Gastroesophageal sphincter (tissue), 4 donors: ENCODE data around the gene ASZ1. TPM values are rescaled to one million over a fixed set of nuclear protein-coding genes. Genes with fewer than 3 reads are reported as not detected.
"Not testable (repeated sequence)": the region's sequence is repeated elsewhere in the genome, so short reads cannot be mapped to it uniquely, and the experiment has no call there.

Source experiments
- ATAC-seq: fragments of 150-250 bp; one replicate; pipeline ENCODE4 v1.9.1; 2016; ENCODE audit warnings: mild to moderate bottlenecking, moderate library complexity
- H3K27ac ChIP-seq, 4 donors: fragments of 200-600 bp; sonication (generic) in 3 of 4; 1 replicate in 3 of 4; 2 replicates in 1 of 4; pipeline ENCODE4 v1.5.1; 2016 to 2019
- H3K27me3 ChIP-seq: fragments of 200-600 bp; sonication (generic); one replicate; pipeline ENCODE4 v1.5.1; 2019
- H3K36me3 ChIP-seq, 2 donors: fragments of 200-600 bp; sonication (generic); one replicate each; pipeline ENCODE4 v1.5.1; 2019; ENCODE audit warnings: control low read depth in 1 of 2
- H3K4me1 ChIP-seq, 3 donors: fragments of 200-600 bp; sonication (generic); 1 replicate in 2 of 3; 2 replicates in 1 of 3; pipeline ENCODE4 v1.5.1; 2016 to 2019; ENCODE audit warnings: control low read depth in 2 of 3
- H3K4me3 ChIP-seq, 2 donors: fragments of 200-600 bp; sonication (generic); one replicate each; pipeline ENCODE4 v1.5.1; 2019; ENCODE audit warnings: mild to moderate bottlenecking in 1 of 2, moderate library complexity in 1 of 2
- H3K9me3 ChIP-seq, 3 donors: fragments of 200-600 bp; sonication (generic); one replicate each; pipeline ENCODE4 v1.5.1; 2017 to 2019; ENCODE audit warnings: control low read depth in 2 of 3
- CTCF ChIP-seq, 4 experiments: fragments of 200-600 bp in 2 of 4; fragments of 450-650 bp in 2 of 4; sonication (generic) in 1 of 4; IDR thresholded peaks; one replicate each; pipeline ENCODE4 v1.5.1; 2017 to 2019; ENCODE audit warnings: antibody characterized with exemption in 4 of 4, mild to moderate bottlenecking in 2 of 4, moderate library complexity in 2 of 4
- EP300 ChIP-seq: sonication (generic); formaldehyde crosslinking; IDR thresholded peaks from one replicate; pipeline ENCODE4 v1.6.1; 2017; ENCODE audit warnings: antibody characterized with exemption, mild to moderate bottlenecking
- POLR2A ChIP-seq, 2 donors: fragments of 450-650 bp; IDR thresholded peaks; one replicate each; pipeline ENCODE4 v1.6.1; 2017; ENCODE audit warnings: antibody characterized with exemption in 2 of 2, mild to moderate bottlenecking in 2 of 2, moderate library complexity in 1 of 2
- POLR2AphosphoS5 ChIP-seq: sonication (generic); formaldehyde crosslinking; IDR thresholded peaks from one replicate; pipeline ENCODE4 v1.6.1; 2017; ENCODE audit warnings: antibody characterized with exemption
- WGBS, 2 donors: methylation state at CpG; one replicate each; pipeline ENCODE4 v1.1.5; 2018; ENCODE audit warnings: low coverage in 1 of 2; 5-methylcytosine and 5-hydroxymethylcytosine counted together
- total RNA-seq, 4 donors: library from RNA; depleted of rRNA; stranded (reverse); fragments of >200 nt; gene quantifications; one replicate each; pipeline ENCODE4 v1.1.0, GENCODE V29; 2016

Gene ASZ1
- total RNA-seq, 4 donors from 2014 or later, result not detected

- TF ChIP-seq CTCF (IDR thresholded peaks at IDR 0.05), result no peak
- 73 to 100% methylated on average over 1 of the region's 1 CpG for WGBS, 2 donors
- ATAC-seq, result no peak
- Histone ChIP-seq H3K27me3 (no peaks in the 10 kb centered on the region), H3K27ac (no peak overlapping the region), H3K4me3 (no peak overlapping the region), H3K36me3 (no peaks in the 10 kb centered on the region), H3K9me3 (peaks cover 0 to 11% (median 0%) of the 10 kb centered on the region in 3 donors), H3K4me1 (no peaks in the 10 kb centered on the region)
These were observed 17.4 kb upstream of the ASZ1 start for GRCh38 chr7:117444646-117445045.

- WGBS, 2 donors, result 0 to 50% methylated on average over 1 to 2 of the region's 2 CpGs
- Histone ChIP-seq H3K4me3 (no peak overlapping the region), H3K36me3 (no peaks in the 10 kb centered on the region), H3K27me3 (no peaks in the 10 kb centered on the region), H3K27ac (no peak overlapping the region), H3K9me3 (no peaks in the 10 kb centered on the region), H3K4me1 (no peaks in the 10 kb centered on the region)
- TF ChIP-seq EP300 (no peak), CTCF (IDR thresholded peaks at IDR 0.05) (no peak), POLR2A (IDR thresholded peaks at IDR 0.05) (no peak), POLR2AphosphoS5 (no peak)
- ATAC-seq, result no peak
These were observed 8.3 kb upstream of the ASZ1 start for GRCh38 chr7:117435475-117436043.

- Histone ChIP-seq H3K9me3 (no peaks in the 10 kb centered on the region), H3K4me3 (no peak overlapping the region), H3K36me3 (no peaks in the 10 kb centered on the region), H3K4me1 (no peaks in the 10 kb centered on the region), H3K27ac (no peak overlapping the region), H3K27me3 (no peaks in the 10 kb centered on the region)
- WGBS, 2 donors, result 75 to 96% methylated on average over 3 of the region's 3 CpGs
- TF ChIP-seq POLR2A (IDR thresholded peaks at IDR 0.05) (no peak), POLR2AphosphoS5 (no peak), EP300 (no peak), CTCF (IDR thresholded peaks at IDR 0.05) (no peak)
- ATAC-seq, result no peak
These were observed 3.0 kb downstream of the ASZ1 start for GRCh38 chr7:117424090-117424829.

GRCh38 chr7:117414591-117414990, 12.7 kb downstream of the ASZ1 start:
- not testable (repeated sequence) for H3K9me3 ChIP-seq

GRCh38 chr7:117412946-117413559, 14.2 kb downstream of the ASZ1 start:
- no peak overlapping the region for H3K27ac ChIP-seq
- TF ChIP-seq EP300 (no peak), POLR2A (IDR thresholded peaks at IDR 0.05) (no peak), POLR2AphosphoS5 (no peak), CTCF (IDR thresholded peaks at IDR 0.05) (no peak)
- 45 to 63% methylated on average over 3 of the region's 3 CpGs for WGBS, 2 donors

More at GRCh38 chr7:117414591-117414990, 12.7 kb downstream of the ASZ1 start:
- H3K4me1 ChIP-seq, ATAC-seq, H3K36me3 ChIP-seq, H3K27me3 ChIP-seq, H3K4me3 ChIP-seq, H3K27ac ChIP-seq: not testable (repeated sequence)
- WGBS, 2 donors, result 100% methylated on average over 1 of the region's 1 CpG

More at GRCh38 chr7:117412946-117413559, 14.2 kb downstream of the ASZ1 start:
- H3K27me3 ChIP-seq, result no peaks in the 10 kb centered on the region
- no peaks in the 10 kb centered on the region for H3K4me1 ChIP-seq
- no peak overlapping the region for H3K4me3 ChIP-seq
- ATAC-seq, result no peak
- H3K9me3 ChIP-seq, result no peaks in the 10 kb centered on the region
- no peaks in the 10 kb centered on the region for H3K36me3 ChIP-seq
